ENCODE measurements around the gene WDR5.

The WDR5 gene

DNA sequence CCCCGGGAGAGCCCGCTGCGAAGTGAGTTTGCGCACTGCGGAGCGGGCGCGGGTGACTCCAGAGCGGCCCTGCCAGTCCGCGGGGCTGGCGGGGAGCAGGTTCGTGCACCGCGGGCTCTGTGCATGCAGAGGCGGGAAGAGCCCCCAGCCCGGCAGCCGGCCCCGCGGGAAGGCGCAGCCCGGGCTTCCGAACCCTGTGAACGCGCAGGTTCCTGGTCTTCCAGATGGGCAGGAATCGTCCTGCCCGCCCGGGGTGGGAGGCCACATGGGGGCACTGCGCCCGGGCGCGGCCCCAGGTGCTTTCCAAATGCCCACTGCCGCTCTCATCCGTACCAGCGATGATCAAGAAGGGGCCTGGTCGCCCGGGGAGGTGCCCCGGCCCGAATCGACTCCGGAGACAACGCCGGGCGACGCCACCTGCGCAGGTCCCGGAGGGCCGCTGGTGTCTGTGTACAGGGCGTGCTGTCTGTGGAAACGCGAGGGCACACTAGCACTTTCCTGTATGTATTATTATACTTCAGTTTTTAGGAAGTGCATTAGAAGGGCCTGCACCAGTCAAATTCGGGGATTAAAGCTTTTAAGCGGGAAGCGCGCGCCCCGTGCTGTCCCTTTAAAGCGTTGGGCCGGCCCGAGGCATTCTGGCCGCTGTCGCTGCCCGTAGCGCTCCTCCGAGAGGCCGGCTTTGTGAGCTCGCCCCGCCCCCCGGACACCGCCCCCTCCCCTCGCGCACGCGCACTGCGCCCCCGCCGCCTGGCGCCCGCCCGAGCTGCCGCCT lies at the start of gene WDR5 (continued):
- TF ChIP-seq ZNF624 (tag by site-specific recombination; IDR thresholded peaks at IDR 0.05) (no peak), ZNF16 (tag by site-specific recombination; IDR thresholded peaks at IDR 0.05; ENCODE audit: low read depth) (no peak), ZNF645 (tag by site-specific recombination; IDR thresholded peaks at IDR 0.05) (no peak), ZNF768 (tag by site-specific recombination; IDR thresholded peaks at IDR 0.05) (no peak), ZNF335 (tag by site-specific recombination; conservative IDR thresholded peaks at IDR 0.05) (peak; percentile 81), TCF7L2 (IDR thresholded peaks at IDR 0.05; ENCODE audit: borderline replicate concordance, low read depth, low read length) (no peak), ZNF548 (tag by site-specific recombination; IDR thresholded peaks at IDR 0.05) (no peak), ZNF121 (tag by site-specific recombination; IDR thresholded peaks at IDR 0.05) (no peak), ZNF654 (tag by site-specific recombination; IDR thresholded peaks at IDR 0.05; ENCODE audit: low read depth) (no peak), ZNF138 (tag by site-specific recombination; IDR thresholded peaks at IDR 0.05; ENCODE audit: borderline replicate concordance) (no peak), ZXDB (tag by site-specific recombination; IDR thresholded peaks at IDR 0.05) (peak; percentile 60), ZNF157 (tag by site-specific recombination; IDR thresholded peaks at IDR 0.05) (no peak), GLI2 (tag by site-specific recombination; IDR thresholded peaks at IDR 0.05; ENCODE audit: borderline replicate concordance, low read depth) (no peak), ZNF600 (tag by site-specific recombination; IDR thresholded peaks at IDR 0.05) (peak; percentile 96), ZNF707 (tag by site-specific recombination; IDR thresholded peaks at IDR 0.05) (no peak), ZNF148 (tag by site-specific recombination; IDR thresholded peaks at IDR 0.05; ENCODE audit: borderline replicate concordance) (no peak), ZNF354C (tag by site-specific recombination; IDR thresholded peaks at IDR 0.05; ENCODE audit: borderline replicate concordance, low read depth) (no peak), ZNF2 (tag by site-specific recombination; IDR thresholded peaks at IDR 0.05) (peak; percentile 42; the same call in 1 of the 2 replicates), ZBTB48 (tag by site-specific recombination; IDR thresholded peaks at IDR 0.05) (no peak), KLF9 (tag by site-specific recombination; IDR thresholded peaks at IDR 0.05; ENCODE audit: low read depth) (peak; percentile 35; the same call in 1 of the 2 replicates), ZNF112 (tag by site-specific recombination; IDR thresholded peaks at IDR 0.05) (no peak), ZFP37 (tag by site-specific recombination; IDR thresholded peaks at IDR 0.05) (no peak), ZNF114 (tag by site-specific recombination; IDR thresholded peaks at IDR 0.05) (no peak), KLF1 (tag by site-specific recombination; IDR thresholded peaks at IDR 0.05) (0 out of 2 replicates have a peak, but pooled peaks have one; percentile 8), ZNF473 (tag by site-specific recombination; IDR thresholded peaks at IDR 0.05) (no peak), ZNF341 (tag by site-specific recombination; IDR thresholded peaks at IDR 0.05; ENCODE audit: low read depth) (peak; percentile 73), ZNF544 (tag by site-specific recombination; IDR thresholded peaks at IDR 0.05) (no peak), ZNF221 (tag by site-specific recombination; IDR thresholded peaks at IDR 0.05; ENCODE audit: borderline replicate concordance) (no peak), ZFP3 (tag by site-specific recombination; IDR thresholded peaks at IDR 0.05; ENCODE audit: low read depth) (no peak)
- TF ChIP-seq, protein P1, sequence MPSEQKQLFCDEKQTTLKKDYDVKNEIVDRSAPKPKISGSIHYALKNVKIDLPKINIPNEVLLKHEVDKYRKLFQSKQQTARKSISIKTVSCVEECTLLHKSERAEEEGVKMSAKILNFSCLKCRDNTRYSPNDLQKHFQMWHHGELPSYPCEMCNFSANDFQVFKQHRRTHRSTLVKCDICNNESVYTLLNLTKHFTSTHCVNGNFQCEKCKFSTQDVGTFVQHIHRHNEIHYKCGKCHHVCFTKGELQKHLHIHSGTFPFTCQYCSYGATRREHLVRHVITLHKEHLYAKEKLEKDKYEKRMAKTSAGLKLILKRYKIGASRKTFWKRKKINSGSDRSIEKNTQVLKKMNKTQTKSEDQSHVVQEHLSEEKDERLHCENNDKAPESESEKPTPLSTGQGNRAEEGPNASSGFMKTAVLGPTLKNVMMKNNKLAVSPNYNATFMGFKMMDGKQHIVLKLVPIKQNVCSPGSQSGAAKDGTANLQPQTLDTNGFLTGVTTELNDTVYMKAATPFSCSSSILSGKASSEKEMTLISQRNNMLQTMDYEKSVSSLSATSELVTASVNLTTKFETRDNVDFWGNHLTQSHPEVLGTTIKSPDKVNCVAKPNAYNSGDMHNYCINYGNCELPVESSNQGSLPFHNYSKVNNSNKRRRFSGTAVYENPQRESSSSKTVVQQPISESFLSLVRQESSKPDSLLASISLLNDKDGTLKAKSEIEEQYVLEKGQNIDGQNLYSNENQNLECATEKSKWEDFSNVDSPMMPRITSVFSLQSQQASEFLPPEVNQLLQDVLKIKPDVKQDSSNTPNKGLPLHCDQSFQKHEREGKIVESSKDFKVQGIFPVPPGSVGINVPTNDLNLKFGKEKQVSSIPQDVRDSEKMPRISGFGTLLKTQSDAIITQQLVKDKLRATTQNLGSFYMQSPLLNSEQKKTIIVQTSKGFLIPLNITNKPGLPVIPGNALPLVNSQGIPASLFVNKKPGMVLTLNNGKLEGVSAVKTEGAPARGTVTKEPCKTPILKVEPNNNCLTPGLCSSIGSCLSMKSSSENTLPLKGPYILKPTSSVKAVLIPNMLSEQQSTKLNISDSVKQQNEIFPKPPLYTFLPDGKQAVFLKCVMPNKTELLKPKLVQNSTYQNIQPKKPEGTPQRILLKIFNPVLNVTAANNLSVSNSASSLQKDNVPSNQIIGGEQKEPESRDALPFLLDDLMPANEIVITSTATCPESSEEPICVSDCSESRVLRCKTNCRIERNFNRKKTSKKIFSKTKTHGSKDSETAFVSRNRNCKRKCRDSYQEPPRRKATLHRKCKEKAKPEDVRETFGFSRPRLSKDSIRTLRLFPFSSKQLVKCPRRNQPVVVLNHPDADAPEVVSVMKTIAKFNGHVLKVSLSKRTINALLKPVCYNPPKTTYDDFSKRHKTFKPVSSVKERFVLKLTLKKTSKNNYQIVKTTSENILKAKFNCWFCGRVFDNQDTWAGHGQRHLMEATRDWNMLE (tag by site-specific recombination; conservative IDR thresholded peaks at IDR 0.05; ENCODE audit: low read depth): no peak
- TF ChIP-seq, protein P2, sequence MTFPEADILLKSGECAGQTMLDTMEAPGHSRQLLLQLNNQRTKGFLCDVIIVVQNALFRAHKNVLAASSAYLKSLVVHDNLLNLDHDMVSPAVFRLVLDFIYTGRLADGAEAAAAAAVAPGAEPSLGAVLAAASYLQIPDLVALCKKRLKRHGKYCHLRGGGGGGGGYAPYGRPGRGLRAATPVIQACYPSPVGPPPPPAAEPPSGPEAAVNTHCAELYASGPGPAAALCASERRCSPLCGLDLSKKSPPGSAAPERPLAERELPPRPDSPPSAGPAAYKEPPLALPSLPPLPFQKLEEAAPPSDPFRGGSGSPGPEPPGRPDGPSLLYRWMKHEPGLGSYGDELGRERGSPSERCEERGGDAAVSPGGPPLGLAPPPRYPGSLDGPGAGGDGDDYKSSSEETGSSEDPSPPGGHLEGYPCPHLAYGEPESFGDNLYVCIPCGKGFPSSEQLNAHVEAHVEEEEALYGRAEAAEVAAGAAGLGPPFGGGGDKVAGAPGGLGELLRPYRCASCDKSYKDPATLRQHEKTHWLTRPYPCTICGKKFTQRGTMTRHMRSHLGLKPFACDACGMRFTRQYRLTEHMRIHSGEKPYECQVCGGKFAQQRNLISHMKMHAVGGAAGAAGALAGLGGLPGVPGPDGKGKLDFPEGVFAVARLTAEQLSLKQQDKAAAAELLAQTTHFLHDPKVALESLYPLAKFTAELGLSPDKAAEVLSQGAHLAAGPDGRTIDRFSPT (tag by site-specific recombination; IDR thresholded peaks at IDR 0.05): peak; percentile 61
